ENCODE measurements around the gene SPI1.

Gene SPI1

GRCh38 chr11:47400768-47401279, 22.5 kb upstream of the SPI1 start:
- Histone ChIP-seq H3K4me2 (ENCODE audit: insufficient read depth, low read length, poor library complexity, severe bottlenecking) (peak overlapping the region; percentile 58), H3K79me1 (ENCODE audit: low read depth, low read length) (no peaks in the 10 kb centered on the region), H4K8ac (ENCODE audit: low read depth, low read length) (no peak overlapping the region), H3K14ac (ENCODE audit: low read length) (no peak overlapping the region), H2BK12ac (ENCODE audit: low read length) (no peak overlapping the region), H3K9me3 (replicated peaks in 1 of 2; ENCODE audit: control insufficient read depth in 2 of 2, insufficient read depth in 1 of 2, low read depth in 1 of 2, low read length in 2 of 2) (no peaks in the 10 kb centered on the region), H3K4ac (ENCODE audit: low read length) (no peak overlapping the region), H2AK5ac (ENCODE audit: low read depth, low read length) (no peak overlapping the region), H3K4me3 (ENCODE audit: low read length in 2 of 2) (no peak overlapping the region), H3K27me3 (ENCODE audit: control insufficient read depth in 3 of 3, insufficient read depth in 3 of 3, low read depth in 1 of 3, low read length in 3 of 3) (no peaks in the 10 kb centered on the region), H2BK5ac (ENCODE audit: low read length) (no peak overlapping the region), H3K23ac (ENCODE audit: low read depth, low read length, poor library complexity) (no peak overlapping the region), H2AFZ (ENCODE audit: low read length) (peak overlapping the region; percentile 86), H3K27ac (replicated peaks; ENCODE audit: low read length) (no peak overlapping the region), H2BK120ac (ENCODE audit: low read depth, low read length) (no peak overlapping the region), H3K4me1 (ENCODE audit: control insufficient read depth in 2 of 2, insufficient read depth in 1 of 2, low read depth in 1 of 2, low read length in 2 of 2) (peaks cover 6% of the 10 kb centered on the region in 2 donors), H3K9ac (ENCODE audit: low read depth, low read length, poor library complexity) (no peak overlapping the region), H3K36me3 (replicated peaks in 1 of 2; ENCODE audit: control insufficient read depth in 2 of 2, insufficient read depth in 2 of 2, low read length in 2 of 2) (no peaks in the 10 kb centered on the region), H3K18ac (ENCODE audit: low read length) (peak overlapping the region; percentile 11), H2BK15ac (ENCODE audit: low read length) (no peak overlapping the region), H4K91ac (ENCODE audit: low read depth, low read length, poor library complexity) (no peak overlapping the region)
- WGBS, 2 donors (ENCODE audit: extremely low coverage in 2 of 2, insufficient read length in 2 of 2, insufficient replicate concordance in 1 of 2), result no CpG with 5 or more reads among the region's 8 CpGs
- DNase-seq (ENCODE audit: low spot score), result no peak

- Histone ChIP-seq H2BK5ac (ENCODE audit: low read length) (no peak overlapping the region), H3K9ac (ENCODE audit: low read depth, low read length, poor library complexity) (peak overlapping the region; percentile 60), H3K4me3 (ENCODE audit: low read length in 2 of 2) (peak overlapping the region; percentile 48 to 76), H3K23ac (ENCODE audit: low read depth, low read length, poor library complexity) (no peak overlapping the region), H4K91ac (ENCODE audit: low read depth, low read length, poor library complexity) (no peak overlapping the region), H2AK5ac (ENCODE audit: low read depth, low read length) (peak overlapping the region; percentile 60), H3K27ac (replicated peaks; ENCODE audit: low read length) (no peak overlapping the region), H3K27me3 (ENCODE audit: control insufficient read depth in 3 of 3, insufficient read depth in 3 of 3, low read depth in 1 of 3, low read length in 3 of 3) (no peaks in the 10 kb centered on the region), H3K9me3 (replicated peaks in 1 of 2; ENCODE audit: control insufficient read depth in 2 of 2, insufficient read depth in 1 of 2, low read depth in 1 of 2, low read length in 2 of 2) (no peaks in the 10 kb centered on the region), H2AFZ (ENCODE audit: low read length) (peak overlapping the region; percentile 86), H3K4me1 (ENCODE audit: control insufficient read depth in 2 of 2, insufficient read depth in 1 of 2, low read depth in 1 of 2, low read length in 2 of 2) (peaks cover 6% of the 10 kb centered on the region in 2 donors), H2BK12ac (ENCODE audit: low read length) (no peak overlapping the region), H3K14ac (ENCODE audit: low read length) (no peak overlapping the region), H3K4ac (ENCODE audit: low read length) (no peak overlapping the region), H3K18ac (ENCODE audit: low read length) (peak overlapping the region; percentile 97), H2BK120ac (ENCODE audit: low read depth, low read length) (no peak overlapping the region), H2BK15ac (ENCODE audit: low read length) (peak overlapping the region; percentile 38), H4K8ac (ENCODE audit: low read depth, low read length) (no peak overlapping the region), H3K36me3 (replicated peaks in 1 of 2; ENCODE audit: control insufficient read depth in 2 of 2, insufficient read depth in 2 of 2, low read length in 2 of 2) (no peaks in the 10 kb centered on the region), H3K79me1 (ENCODE audit: low read depth, low read length) (no peaks in the 10 kb centered on the region), H3K4me2 (ENCODE audit: insufficient read depth, low read length, poor library complexity, severe bottlenecking) (peak overlapping the region; percentile 83)
- DNase-seq (ENCODE audit: low spot score), result no peak
- no CpG with 5 or more reads among the region's 47 CpGs for WGBS, 2 donors (ENCODE audit: extremely low coverage in 2 of 2, insufficient read length in 2 of 2, insufficient replicate concordance in 1 of 2)
Observed at GRCh38 chr11:47399860-47400767, 21.8 kb upstream of the SPI1 start.

GRCh38 chr11:47398551-47398950, 20.2 kb upstream of the SPI1 start:
- H3K4me1 ChIP-seq (ENCODE audit: control insufficient read depth in 2 of 2, insufficient read depth in 1 of 2, low read depth in 1 of 2, low read length in 2 of 2), result peaks cover 6% of the 10 kb centered on the region in 2 donors
- H4K8ac ChIP-seq (ENCODE audit: low read depth, low read length), result no peak overlapping the region
- H3K79me1 ChIP-seq (ENCODE audit: low read depth, low read length), result peaks cover 1% of the 10 kb centered on the region
- no peaks in the 10 kb centered on the region for H3K27me3 ChIP-seq (ENCODE audit: control insufficient read depth in 3 of 3, insufficient read depth in 3 of 3, low read depth in 1 of 3, low read length in 3 of 3)
- H3K23ac ChIP-seq (ENCODE audit: low read depth, low read length, poor library complexity), result no peak overlapping the region
- no peak for DNase-seq (ENCODE audit: low spot score)
- no peak overlapping the region for H3K18ac ChIP-seq (ENCODE audit: low read length)
- peak overlapping the region; percentile 38 for H3K9ac ChIP-seq (ENCODE audit: low read depth, low read length, poor library complexity)
- no peak overlapping the region for H2AK5ac ChIP-seq (ENCODE audit: low read depth, low read length)
- H3K4me3 ChIP-seq (ENCODE audit: low read length in 2 of 2), result no peak overlapping the region
- H4K91ac ChIP-seq (ENCODE audit: low read depth, low read length, poor library complexity), result no peak overlapping the region
- H2BK15ac ChIP-seq (ENCODE audit: low read length), result peak overlapping the region; percentile 14
- no peak overlapping the region for H2BK120ac ChIP-seq (ENCODE audit: low read depth, low read length)
- H2AFZ ChIP-seq (ENCODE audit: low read length), result peak overlapping the region; percentile 40
- no peak overlapping the region for H3K4me2 ChIP-seq (ENCODE audit: insufficient read depth, low read length, poor library complexity, severe bottlenecking)
- no CpG with 5 or more reads among the region's 1 CpG for WGBS, 2 donors (ENCODE audit: extremely low coverage in 2 of 2, insufficient read length in 2 of 2, insufficient replicate concordance in 1 of 2)
- no peaks in the 10 kb centered on the region for H3K36me3 ChIP-seq (replicated peaks in 1 of 2; ENCODE audit: control insufficient read depth in 2 of 2, insufficient read depth in 2 of 2, low read length in 2 of 2)
- peak overlapping the region; percentile 4 for H3K4ac ChIP-seq (ENCODE audit: low read length)
- H2BK12ac ChIP-seq (ENCODE audit: low read length), result no peak overlapping the region
- H3K27ac ChIP-seq (replicated peaks; ENCODE audit: low read length), result no peak overlapping the region
- H2BK5ac ChIP-seq (ENCODE audit: low read length), result no peak overlapping the region
- H3K14ac ChIP-seq (ENCODE audit: low read length), result no peak overlapping the region
- no peaks in the 10 kb centered on the region for H3K9me3 ChIP-seq (replicated peaks in 1 of 2; ENCODE audit: control insufficient read depth in 2 of 2, insufficient read depth in 1 of 2, low read depth in 1 of 2, low read length in 2 of 2)

GRCh38 chr11:47398011-47398410, 19.7 kb upstream of the SPI1 start:
- H2BK5ac ChIP-seq (ENCODE audit: low read length), result no peak overlapping the region
- no peak overlapping the region for H4K8ac ChIP-seq (ENCODE audit: low read depth, low read length)
- no peak overlapping the region for H4K91ac ChIP-seq (ENCODE audit: low read depth, low read length, poor library complexity)
- no peak overlapping the region for H3K18ac ChIP-seq (ENCODE audit: low read length)
- H2AFZ ChIP-seq (ENCODE audit: low read length), result peak overlapping the region; percentile 40
- peaks cover 1% of the 10 kb centered on the region for H3K79me1 ChIP-seq (ENCODE audit: low read depth, low read length)
- no peak overlapping the region for H3K4ac ChIP-seq (ENCODE audit: low read length)
- no CpG with 5 or more reads among the region's 3 CpGs for WGBS, 2 donors (ENCODE audit: extremely low coverage in 2 of 2, insufficient read length in 2 of 2, insufficient replicate concordance in 1 of 2)
- H3K4me3 ChIP-seq (ENCODE audit: low read length in 2 of 2), result no peak overlapping the region
- no peaks in the 10 kb centered on the region for H3K27me3 ChIP-seq (ENCODE audit: control insufficient read depth in 3 of 3, insufficient read depth in 3 of 3, low read depth in 1 of 3, low read length in 3 of 3)
- no peak overlapping the region for H3K4me2 ChIP-seq (ENCODE audit: insufficient read depth, low read length, poor library complexity, severe bottlenecking)
- no peaks in the 10 kb centered on the region for H3K36me3 ChIP-seq (replicated peaks in 1 of 2; ENCODE audit: control insufficient read depth in 2 of 2, insufficient read depth in 2 of 2, low read length in 2 of 2)
- H3K9ac ChIP-seq (ENCODE audit: low read depth, low read length, poor library complexity), result no peak overlapping the region
- H3K14ac ChIP-seq (ENCODE audit: low read length), result no peak overlapping the region
- H3K9me3 ChIP-seq (replicated peaks in 1 of 2; ENCODE audit: control insufficient read depth in 2 of 2, insufficient read depth in 1 of 2, low read depth in 1 of 2, low read length in 2 of 2), result no peaks in the 10 kb centered on the region
- no peak overlapping the region for H2BK12ac ChIP-seq (ENCODE audit: low read length)
- no peak overlapping the region for H3K23ac ChIP-seq (ENCODE audit: low read depth, low read length, poor library complexity)
- H3K4me1 ChIP-seq (ENCODE audit: control insufficient read depth in 2 of 2, insufficient read depth in 1 of 2, low read depth in 1 of 2, low read length in 2 of 2), result peaks cover 6% of the 10 kb centered on the region in 2 donors
- H2BK120ac ChIP-seq (ENCODE audit: low read depth, low read length), result no peak overlapping the region
- DNase-seq (ENCODE audit: low spot score), result no peak
- no peak overlapping the region for H2BK15ac ChIP-seq (ENCODE audit: low read length)
- no peak overlapping the region for H2AK5ac ChIP-seq (ENCODE audit: low read depth, low read length)
- no peak overlapping the region for H3K27ac ChIP-seq (replicated peaks; ENCODE audit: low read length)
